K562 (cell line): ENCODE results near the gene SEPHS1. TPM values are rescaled to one million over a fixed set of nuclear protein-coding genes. Genes with fewer than 3 reads are reported as not detected.
A peak's percentile ranks its signal among the peaks of the same experiment; 100 is the strongest.

Source experiments
- DPF2 ChIP-seq: fragments of 450-650 bp; IDR thresholded peaks from 2 replicates; pipeline ENCODE4 v1.6.1; 2016
- HMBOX1 ChIP-seq: sonication (generic); IDR thresholded peaks from 2 replicates; pipeline ENCODE4 v1.6.1; 2016
- JUND ChIP-seq, 2 experiments: IDR thresholded peaks; 2 replicates in 1 of 2; 3 replicates in 1 of 2; pipeline ENCODE4 v1.6.1; 2011; ENCODE audit warnings: borderline replicate concordance in 2 of 2, low read depth in 2 of 2, low read length in 2 of 2, improper control_type of control experiment in 1 of 2, missing biosample characterization in 1 of 2, missing genetic modification characterization in 1 of 2, missing genetic modification reagents in 1 of 2
- KLF13 ChIP-seq: fragments of 450-650 bp; IDR thresholded peaks from 2 replicates; pipeline ENCODE4 v1.6.1; 2016; ENCODE audit warnings: missing genetic modification characterization, low read depth, mild to moderate bottlenecking, missing compliant biosample characterization, moderate library complexity, borderline replicate concordance
- PATZ1 ChIP-seq: fragments of 250-450 bp; sonication (Bioruptor Pico); IDR thresholded peaks from 2 replicates; pipeline ENCODE4 v1.5.0; 2020; ENCODE audit warnings: mild to moderate bottlenecking, borderline replicate concordance
- PKNOX1 ChIP-seq: fragments of 450-650 bp; IDR thresholded peaks from 2 replicates; pipeline ENCODE4 v1.6.1; 2016
- VEZF1 ChIP-seq: fragments of 200-800 bp; sonication (Bioruptor generic); IDR thresholded peaks from 2 replicates; pipeline ENCODE4 v1.6.1; 2017; ENCODE audit warnings: missing genetic modification characterization, missing compliant biosample characterization
- ZNF184 ChIP-seq: sonication (generic); formaldehyde crosslinking; IDR thresholded peaks from 2 replicates; pipeline ENCODE4 v1.5.0; 2020; ENCODE audit warnings: missing genetic modification reagents
- ZNF274 ChIP-seq: IDR thresholded peaks from 2 replicates; pipeline ENCODE4 v1.6.1; 2011; ENCODE audit warnings: low read depth, mild to moderate bottlenecking, low read length, moderate library complexity, borderline replicate concordance
- ZNF318 ChIP-seq, 2 experiments: fragments of 450-650 bp; IDR thresholded peaks; 2 replicates each; pipeline ENCODE4 v1.6.1; 2016; ENCODE audit warnings: mild to moderate bottlenecking in 2 of 2, borderline replicate concordance in 1 of 2, low read depth in 1 of 2, moderate library complexity in 1 of 2
- polyA plus RNA-seq, 8 experiments: library from polyadenylated mRNA; depleted of rRNA in 4 of 8; stranded (reverse) in 5 of 8; unstranded in 3 of 8; fragments of >200 nt; fragmentation: Nextera tagmentation in 2 of 8; fragmentation: Illumina TruSeq in 1 of 8; extraction: Ambion mirVana in 2 of 8; extraction: Trizol in 1 of 8; gene quantifications; 2 replicates each; pipeline versions ENCODE4 v1.2.1 to v1.2.3, GENCODE V29; 2011 to 2014; ENCODE audit warnings: inconsistent platforms in 1 of 8, missing spikeins in 1 of 8
- total RNA-seq, 7 experiments: library from RNA; depleted of rRNA in 6 of 7; stranded (reverse); fragments of >200 nt in 6 of 7; fragmentation: Illumina TruSeq in 2 of 7; extraction: Trizol in 2 of 7; gene quantifications; 2 replicates each; pipeline versions ENCODE4 v1.2.1 to v1.2.3, GENCODE V29; 2011 to 2021; ENCODE audit warnings: low replicate concordance in 1 of 7

The SEPHS1 gene
- total and polyA plus RNA-seq, 9 of the 15 experiments (the other 6 are each of a cell fraction or from before 2014, with no cell fraction given), result 14.7 to 82.8 (median 41.8) TPM

- TF ChIP-seq HMBOX1, result peak; percentile 96
- TF ChIP-seq PATZ1 (CRISPR knock-in tag), result no peak
- TF ChIP-seq ZNF274, result no peak; the same call in 1 of the 2 replicates
- peak; percentile 79 for TF ChIP-seq PKNOX1
- no peak for TF ChIP-seq KLF13 (tag)
- peak; percentile 55; the same call in 1 of the 2 replicates for TF ChIP-seq VEZF1
- TF ChIP-seq ZNF184, result no peak
- TF ChIP-seq ZNF318 (IDR thresholded peaks at IDR 0.05; ENCODE audit: borderline replicate concordance in 1 of 2, low read depth in 1 of 2), result no peak
- peak; percentile 84 for TF ChIP-seq DPF2
- no peak for TF ChIP-seq JUND (IDR thresholded peaks at IDR 0.05; ENCODE audit: borderline replicate concordance, low read depth, low read length)
- peak; percentile 45; the same call in 1 of the 3 replicates for TF ChIP-seq JUND (tag; IDR thresholded peaks at IDR 0.05; ENCODE audit: borderline replicate concordance, low read depth, low read length)
Observed at GRCh38 chr10:13268841-13269240, 79.3 kb downstream of the SEPHS1 start (continued).
